IPS DF 4.7 (cell line): ENCODE results near the gene METTL25B.

Source experiments
- DNase-seq: peaks from one replicate; pipeline ENCODE4 v3.0.0-alpha.2; 2013; ENCODE audit warnings: low spot score; ENCODE audit errors: extremely low read depth

METTL25B gene

DNA sequence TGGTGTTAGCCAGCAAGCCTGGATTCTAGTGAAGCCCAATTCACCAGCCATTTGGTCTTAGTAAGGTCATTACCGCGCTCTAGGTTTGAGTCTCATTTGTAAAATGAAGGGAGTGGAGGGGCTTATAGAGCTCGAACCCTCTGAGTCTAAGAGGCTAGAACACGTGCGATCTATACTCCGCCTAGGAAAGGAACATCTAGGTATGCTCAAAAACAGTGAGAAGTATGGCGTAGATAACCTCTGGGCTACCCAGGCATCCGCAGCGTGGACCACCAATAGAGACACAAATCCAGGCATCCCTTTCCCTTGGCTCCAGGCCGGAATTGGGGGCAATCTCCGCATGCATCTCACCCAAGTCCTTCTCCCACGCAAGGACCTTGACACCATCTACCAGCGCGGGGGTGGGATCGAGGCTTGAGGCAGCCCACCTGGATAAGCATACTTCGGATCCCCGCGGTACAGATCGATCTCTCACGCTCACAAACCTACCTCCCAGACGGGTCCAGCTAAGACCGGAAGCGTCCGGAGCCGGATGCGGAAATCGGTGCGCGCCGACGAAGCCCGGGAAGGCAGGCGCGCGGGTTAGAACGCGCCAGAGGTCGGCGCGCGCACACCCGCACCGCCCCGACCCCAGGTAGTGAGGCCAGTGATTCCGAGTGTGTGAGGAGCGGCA, at the start of gene METTL25B:
Gene METTL25B, plus strand, starts transcription at position 544 of the 673 bp plus-strand sequence. CDS start 636 bp downstream, outside the sequence.
- DNase-seq, result no peak

DNA sequence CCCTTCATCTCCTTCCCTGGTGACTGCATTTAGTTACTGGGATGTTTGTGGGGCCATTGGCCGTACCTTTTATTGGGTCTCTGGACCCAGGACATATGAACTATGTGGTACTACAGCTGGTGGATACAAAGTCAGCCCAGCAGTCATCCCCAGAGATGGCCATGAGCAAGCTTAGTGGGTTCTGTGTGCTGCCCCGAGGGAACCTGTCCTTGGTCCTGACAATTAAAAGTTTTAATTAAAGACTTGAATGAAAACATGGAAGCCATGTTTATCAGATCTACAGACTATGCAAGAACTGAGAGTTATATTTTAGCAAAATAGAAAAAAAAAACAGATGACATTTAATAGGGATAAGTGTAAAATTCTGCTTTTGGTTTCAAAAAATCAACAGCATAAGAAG, 48.2 kb upstream of the METTL25B start:
- DNase-seq, result no peak

- DNase-seq, result no peak
Observed at GRCh38 chr1:156681196-156681960, 46.9 kb upstream of the METTL25B start.

DNA sequence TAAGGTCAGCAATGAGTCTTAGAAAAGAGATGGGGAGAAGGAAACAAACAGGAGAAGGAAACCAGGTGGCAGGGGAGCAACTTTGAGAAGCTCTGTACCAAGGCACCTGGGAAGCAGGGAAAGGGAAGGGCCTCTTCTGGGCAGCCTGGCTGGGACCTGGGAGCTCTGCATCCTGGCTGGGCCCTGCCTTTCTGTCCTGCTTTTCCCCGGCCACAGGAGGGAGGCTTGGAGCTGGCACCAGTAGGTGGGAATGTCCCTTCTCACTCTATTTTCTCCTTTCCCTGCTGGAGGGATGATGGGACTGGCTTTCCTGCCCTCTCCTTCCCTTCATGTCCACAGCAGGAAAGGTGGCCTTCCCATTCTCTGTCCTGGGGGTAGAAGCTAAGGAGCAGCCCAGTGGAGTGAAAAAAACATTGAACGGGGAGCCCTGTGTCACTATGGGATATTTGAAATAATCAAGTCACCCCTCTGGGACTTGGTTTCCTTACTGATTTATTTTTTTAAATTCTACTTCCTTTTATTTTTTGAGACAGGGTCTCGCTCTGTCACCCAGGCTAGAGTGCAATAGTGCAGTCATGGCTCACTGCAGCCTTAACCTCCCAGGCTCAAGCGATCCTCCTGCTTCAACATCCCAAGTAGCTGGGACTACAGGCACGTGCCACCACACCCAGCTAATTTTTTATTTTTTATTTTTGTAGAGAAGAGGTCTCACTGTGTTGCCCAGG, 45.9 kb upstream of the METTL25B start:
- DNase-seq, result no peak

DNA sequence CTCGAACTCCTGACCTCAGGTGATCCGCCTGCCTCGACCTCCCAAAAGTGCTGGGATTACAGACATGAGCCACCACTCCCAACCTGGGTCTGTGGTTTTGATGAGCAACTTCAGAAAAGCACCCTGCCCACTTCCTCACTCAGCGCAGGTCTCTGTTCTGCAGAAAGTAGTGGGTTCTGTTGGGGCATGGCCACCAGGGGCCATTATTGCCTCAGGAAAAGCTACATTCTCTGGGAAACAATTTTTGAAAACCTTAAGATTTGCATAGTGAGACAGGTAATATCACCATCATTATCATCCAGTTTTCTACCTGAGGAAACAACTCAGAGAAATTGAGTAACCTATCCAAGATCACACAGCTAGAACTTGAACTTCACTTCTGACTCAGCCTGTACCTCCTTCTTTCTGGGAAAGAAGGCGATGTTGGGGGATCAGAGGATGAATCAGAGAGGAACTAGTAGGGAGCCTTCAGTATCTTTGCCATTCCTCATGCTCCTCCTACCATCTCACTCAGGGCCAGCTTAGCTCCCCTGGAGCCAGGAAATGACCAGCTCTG, 44.0 kb upstream of the METTL25B start:
- DNase-seq, result no peak

DNA sequence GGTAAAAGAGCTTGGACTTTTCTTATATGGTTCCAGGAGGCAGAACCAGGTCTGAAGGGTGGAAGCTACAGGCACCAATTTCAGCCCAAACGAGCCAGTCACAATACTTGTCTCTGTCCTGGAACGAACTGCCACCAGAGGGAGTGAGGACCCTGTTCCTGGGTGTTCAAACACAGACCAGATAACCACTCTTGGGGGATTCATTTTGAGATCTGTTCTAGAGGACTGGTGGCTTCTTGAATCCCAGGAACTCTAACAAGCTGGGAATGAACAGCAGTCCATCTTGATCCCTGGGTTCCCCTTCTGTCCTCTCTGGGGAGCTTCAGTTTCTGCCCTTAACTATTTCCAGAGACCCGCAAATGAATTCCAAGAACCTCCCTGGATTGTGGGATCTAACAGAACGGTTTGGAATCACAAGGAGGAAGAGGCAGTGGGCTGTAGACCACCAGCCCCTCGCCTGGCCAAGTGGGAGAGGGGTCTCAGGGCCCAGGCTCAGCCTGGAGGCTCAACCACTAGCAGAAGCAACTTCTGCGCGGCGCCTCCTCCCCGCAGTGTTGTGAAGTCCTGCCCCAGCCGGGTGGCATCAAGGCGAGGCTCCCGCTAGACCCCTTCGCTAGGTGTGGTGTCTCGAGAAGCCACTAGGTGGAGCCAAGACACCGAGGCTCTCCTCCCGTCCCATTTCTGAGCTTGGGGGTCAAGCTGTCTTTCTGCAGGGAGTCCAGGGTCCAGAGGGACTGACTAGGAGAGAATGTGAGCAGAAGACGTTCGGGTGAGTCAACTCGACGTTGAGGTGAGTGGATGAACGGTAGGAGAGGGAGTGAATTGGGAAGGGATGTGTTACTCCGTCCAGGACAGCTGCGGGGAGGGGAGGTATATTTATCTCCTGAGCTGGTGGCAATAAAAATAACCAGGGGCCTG, 39.0 kb upstream of the METTL25B start:
- no peak for DNase-seq

- DNase-seq, result no peak
Observed at GRCh38 chr1:156689953-156690674, 38.2 kb upstream of the METTL25B start.

DNA sequence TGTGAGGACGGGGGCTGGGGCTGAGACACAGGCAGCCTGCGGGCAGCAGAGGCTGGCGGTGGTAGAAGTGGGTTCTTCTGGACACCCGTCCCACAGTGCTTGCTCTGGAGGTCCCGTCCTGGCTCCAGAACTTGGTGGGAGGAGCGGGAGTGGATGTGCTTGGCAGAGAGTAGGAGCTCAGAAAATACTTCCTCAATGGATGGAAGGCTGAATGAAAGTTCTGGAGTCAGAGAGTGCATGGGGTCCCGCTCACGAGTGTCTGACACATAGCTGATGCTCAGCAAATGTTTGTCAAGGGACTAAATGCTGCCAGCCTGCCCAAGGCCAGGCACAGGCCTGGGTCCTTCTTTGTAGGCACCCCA, 37.6 kb upstream of the METTL25B start:
- no peak for DNase-seq

GRCh38 chr1:156691191-156691590, 37.1 kb upstream of the METTL25B start:
- no peak for DNase-seq

- DNase-seq, result no peak
Observed at GRCh38 chr1:156691665-156692440, 36.4 kb upstream of the METTL25B start.

DNA sequence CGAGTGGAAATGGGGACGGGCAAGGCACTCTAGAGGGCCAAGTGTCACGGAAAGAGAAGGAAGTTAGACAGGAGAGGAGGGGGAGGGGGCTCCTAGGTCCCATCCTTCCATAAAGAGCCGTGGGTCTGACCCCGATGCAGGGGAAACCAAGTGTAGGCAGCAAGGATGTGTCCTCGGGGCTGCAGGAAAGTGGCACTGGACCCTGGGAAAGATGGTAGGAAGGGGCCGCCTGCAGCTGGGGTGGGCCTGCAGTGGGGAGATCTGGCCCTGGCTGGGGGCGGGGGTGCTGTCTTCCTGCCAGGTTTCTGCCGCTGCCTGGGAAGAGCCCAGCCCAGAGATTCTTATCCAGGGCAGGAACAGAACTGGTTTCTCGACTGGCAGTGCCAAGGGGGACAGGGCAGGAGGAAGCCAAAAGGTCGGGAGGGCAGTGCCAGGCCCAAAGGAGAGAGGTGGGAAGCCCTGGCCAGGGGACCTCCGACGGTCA, 35.8 kb upstream of the METTL25B start:
- no peak for DNase-seq

GRCh38 chr1:156692925-156693847, 35.1 kb upstream of the METTL25B start:
- DNase-seq, result no peak

GRCh38 chr1:156693848-156694689, 34.2 kb upstream of the METTL25B start:
- no peak for DNase-seq

DNA sequence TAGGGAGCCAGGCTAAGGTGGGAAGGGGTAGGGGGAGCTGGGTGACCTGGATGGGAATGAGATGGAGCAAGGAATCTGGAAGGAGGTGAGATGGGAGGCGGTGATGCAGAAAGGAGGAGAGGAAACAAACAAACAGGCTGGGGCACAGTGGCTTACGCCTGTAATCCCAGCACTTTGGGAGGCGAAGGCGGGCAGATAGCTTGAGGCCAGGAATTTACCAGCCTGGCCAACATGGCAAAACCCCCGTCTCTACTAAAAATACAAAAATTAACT, 33.6 kb upstream of the METTL25B start:
- DNase-seq, result no peak

DNA sequence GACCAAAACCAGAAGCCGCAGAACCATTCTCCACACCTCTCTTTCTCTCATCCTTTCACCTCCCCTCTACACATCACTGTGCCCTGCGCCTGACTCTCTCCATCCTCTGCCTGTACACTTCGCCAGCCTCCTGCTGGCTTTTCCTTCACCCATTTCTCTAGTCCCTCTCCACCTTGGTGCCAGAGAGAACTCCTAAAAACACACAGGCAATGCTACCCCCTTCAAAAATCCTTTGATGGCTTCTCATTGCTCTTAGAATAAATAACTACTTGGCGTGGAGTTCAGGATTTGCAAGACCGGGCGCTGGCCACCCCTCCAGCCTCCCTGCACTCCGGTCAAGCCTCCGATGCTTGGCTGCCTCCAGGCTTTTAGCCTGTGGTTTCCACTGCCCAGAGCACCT, 31.5 kb upstream of the METTL25B start:
- DNase-seq, result no peak

- no peak for DNase-seq
Observed at GRCh38 chr1:156697481-156697880, 30.8 kb upstream of the METTL25B start.

DNA sequence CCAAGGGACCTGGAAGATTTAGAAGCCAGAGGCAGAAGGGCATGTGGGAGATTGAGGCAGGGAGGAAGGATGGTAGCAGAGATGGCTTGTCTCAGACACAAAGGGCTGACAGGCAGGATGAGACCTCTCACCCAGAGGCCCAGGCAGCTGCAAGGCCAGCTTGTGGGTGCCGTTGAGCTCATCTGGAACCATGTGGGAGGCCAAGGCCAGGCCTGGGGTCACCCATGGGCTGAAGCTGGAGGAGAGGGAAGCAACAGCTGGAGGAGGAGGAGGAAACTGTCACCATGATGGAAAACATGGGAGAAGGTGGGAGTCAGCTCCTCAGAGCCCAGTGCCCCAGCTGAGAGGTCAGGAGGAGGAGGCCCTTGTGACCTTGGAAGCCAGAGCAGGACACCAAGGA, 29.3 kb upstream of the METTL25B start:
- no peak for DNase-seq
